ENCODE measurements around the gene GMDS. TPM values are rescaled to one million over a fixed set of nuclear protein-coding genes. Genes with fewer than 3 reads are reported as not detected.
"Not testable (repeated sequence)": the region's sequence is repeated elsewhere in the genome, so short reads cannot be mapped to it uniquely, and the experiment has no call there.

Gene GMDS
- total RNA-seq, 1 donor from 2014 or later, result 27.0 TPM

- H3K4me3 ChIP-seq (ENCODE audit: low read depth, low read length), result no peak overlapping the region
- DNase-seq (ENCODE audit: low read depth), result no peak
- no peak for TF ChIP-seq CTCF (IDR thresholded peaks at IDR 0.05; ENCODE audit: insufficient read depth, low read length, poor library complexity, severe bottlenecking)
- H3K27me3 ChIP-seq (ENCODE audit: control insufficient read depth, insufficient read depth, low read length), result no peaks in the 10 kb centered on the region
- no peaks in the 10 kb centered on the region for H3K36me3 ChIP-seq (ENCODE audit: control insufficient read depth, insufficient read depth, low read length)
Measured at GRCh38 chr6:1850121-1850839, 395.1 kb downstream of the GMDS start.

- no peak for TF ChIP-seq CTCF (IDR thresholded peaks at IDR 0.05; ENCODE audit: insufficient read depth, low read length, poor library complexity, severe bottlenecking)
- no peak for DNase-seq (ENCODE audit: low read depth)
- H3K36me3 ChIP-seq (ENCODE audit: control insufficient read depth, insufficient read depth, low read length), result no peaks in the 10 kb centered on the region
- H3K4me3 ChIP-seq (ENCODE audit: low read depth, low read length), result no peak overlapping the region
- no peaks in the 10 kb centered on the region for H3K27me3 ChIP-seq (ENCODE audit: control insufficient read depth, insufficient read depth, low read length)
Measured at GRCh38 chr6:1849691-1850090, 395.7 kb downstream of the GMDS start.

GRCh38 chr6:1848752-1849151, 396.7 kb downstream of the GMDS start:
- no peak overlapping the region for H3K4me3 ChIP-seq (ENCODE audit: low read depth, low read length)
- TF ChIP-seq CTCF (IDR thresholded peaks at IDR 0.05; ENCODE audit: insufficient read depth, low read length, poor library complexity, severe bottlenecking), result no peak
- no peaks in the 10 kb centered on the region for H3K27me3 ChIP-seq (ENCODE audit: control insufficient read depth, insufficient read depth, low read length)
- no peaks in the 10 kb centered on the region for H3K36me3 ChIP-seq (ENCODE audit: control insufficient read depth, insufficient read depth, low read length)
- no peak for DNase-seq (ENCODE audit: low read depth)

- Histone ChIP-seq H3K4me3 (ENCODE audit: low read depth, low read length) (no peak overlapping the region), H3K27me3 (ENCODE audit: control insufficient read depth, insufficient read depth, low read length) (no peaks in the 10 kb centered on the region), H3K36me3 (ENCODE audit: control insufficient read depth, insufficient read depth, low read length) (no peaks in the 10 kb centered on the region)
- no peak for TF ChIP-seq CTCF (IDR thresholded peaks at IDR 0.05; ENCODE audit: insufficient read depth, low read length, poor library complexity, severe bottlenecking)
- DNase-seq (ENCODE audit: low read depth), result no peak
Measured at GRCh38 chr6:1846611-1847010, 398.8 kb downstream of the GMDS start.

- not testable (repeated sequence) for H3K36me3 ChIP-seq (ENCODE audit: control insufficient read depth, insufficient read depth, low read length); H3K4me3 ChIP-seq (ENCODE audit: low read depth, low read length); H3K27me3 ChIP-seq (ENCODE audit: control insufficient read depth, insufficient read depth, low read length); DNase-seq (ENCODE audit: low read depth)
Measured at GRCh38 chr6:1845543-1845942, 399.9 kb downstream of the GMDS start.

- no peak for TF ChIP-seq CTCF (IDR thresholded peaks at IDR 0.05; ENCODE audit: insufficient read depth, low read length, poor library complexity, severe bottlenecking)
- H3K27me3 ChIP-seq (ENCODE audit: control insufficient read depth, insufficient read depth, low read length), result no peaks in the 10 kb centered on the region
- no peaks in the 10 kb centered on the region for H3K36me3 ChIP-seq (ENCODE audit: control insufficient read depth, insufficient read depth, low read length)
- no peak for DNase-seq (ENCODE audit: low read depth)
- H3K4me3 ChIP-seq (ENCODE audit: low read depth, low read length), result no peak overlapping the region
Measured at GRCh38 chr6:1842334-1842733, 403.1 kb downstream of the GMDS start.

Data from kidney epithelial cell (primary cell).